ENCODE measurements around the gene APOA5. TPM values are rescaled to one million over a fixed set of nuclear protein-coding genes. Genes with fewer than 3 reads are reported as not detected.

APOA5 gene
- total and polyA plus RNA-seq, 2 of the 13 experiments (the other 11 are each of a cell fraction or from before 2014, with no cell fraction given): 44.0 to 49.1 TPM

DNA sequence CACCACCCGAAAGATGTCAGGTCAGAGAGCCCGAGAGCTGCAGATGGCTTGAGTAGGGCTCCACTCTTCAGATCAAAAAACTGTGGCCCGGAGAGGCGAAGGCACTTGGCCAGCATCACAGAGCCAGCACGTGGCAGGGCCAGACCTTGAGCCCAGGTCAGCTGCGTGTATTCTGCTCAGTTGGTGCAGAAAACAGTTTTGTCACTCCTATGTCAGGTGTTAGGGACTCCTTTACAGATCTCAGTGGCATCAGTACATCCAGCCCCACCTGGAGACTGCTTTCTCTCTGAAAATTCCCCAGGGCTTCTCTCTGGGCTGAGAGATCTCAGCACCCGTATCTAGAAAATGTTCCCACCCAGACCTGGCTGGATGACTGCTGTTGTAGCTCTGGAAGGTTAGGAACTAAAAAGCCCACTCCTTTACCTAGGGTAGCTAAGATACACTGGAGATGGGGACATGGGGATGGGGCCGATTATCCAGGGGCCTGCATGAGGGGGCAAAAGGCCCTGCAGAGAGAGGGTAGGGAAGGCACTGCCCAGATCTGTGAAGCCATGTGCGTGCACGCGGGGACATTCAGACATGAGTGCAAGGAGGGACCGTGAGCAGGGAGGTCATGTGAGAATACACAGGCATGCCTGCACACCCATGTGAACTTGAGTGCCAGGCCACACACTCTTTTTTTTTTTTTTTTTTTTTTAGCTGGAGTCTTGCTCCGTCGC lies 42.3 kb upstream of the APOA5 start (continued):
- TF ChIP-seq ZBTB49 (CRISPR knock-in tag; IDR thresholded peaks at IDR 0.05; ENCODE audit: borderline replicate concordance): no peak
- TF ChIP-seq JARID2 (CRISPR knock-in tag; IDR thresholded peaks at IDR 0.05; ENCODE audit: insufficient replicate concordance): no peak
- TF ChIP-seq RCOR2 (CRISPR knock-in tag; IDR thresholded peaks at IDR 0.05): peak; percentile 54; the same call in 1 of the 2 replicates
- TF ChIP-seq ZMYM2 (CRISPR knock-in tag; IDR thresholded peaks at IDR 0.05): peak; percentile 52; the same call in 1 of the 2 replicates
- TF ChIP-seq, protein P1, sequence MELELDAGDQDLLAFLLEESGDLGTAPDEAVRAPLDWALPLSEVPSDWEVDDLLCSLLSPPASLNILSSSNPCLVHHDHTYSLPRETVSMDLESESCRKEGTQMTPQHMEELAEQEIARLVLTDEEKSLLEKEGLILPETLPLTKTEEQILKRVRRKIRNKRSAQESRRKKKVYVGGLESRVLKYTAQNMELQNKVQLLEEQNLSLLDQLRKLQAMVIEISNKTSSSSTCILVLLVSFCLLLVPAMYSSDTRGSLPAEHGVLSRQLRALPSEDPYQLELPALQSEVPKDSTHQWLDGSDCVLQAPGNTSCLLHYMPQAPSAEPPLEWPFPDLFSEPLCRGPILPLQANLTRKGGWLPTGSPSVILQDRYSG (CRISPR knock-in tag; IDR thresholded peaks at IDR 0.05): no peak
- TF ChIP-seq ZBTB8A (CRISPR knock-in tag; IDR thresholded peaks at IDR 0.05; ENCODE audit: borderline replicate concordance, low read depth): no peak
- no peak for TF ChIP-seq HES4 (CRISPR knock-in tag; IDR thresholded peaks at IDR 0.05; ENCODE audit: borderline replicate concordance)
- no peak for TF ChIP-seq SNAPC4 (CRISPR knock-in tag; IDR thresholded peaks at IDR 0.05)
- TF ChIP-seq TMF1 (CRISPR knock-in tag; IDR thresholded peaks at IDR 0.05; ENCODE audit: low read depth): 0 out of 2 replicates have a peak, but pooled peaks have one; percentile 50
- 0 out of 2 replicates have a peak, but pooled peaks have one; percentile 26 for TF ChIP-seq MTA1 (CRISPR knock-in tag; IDR thresholded peaks at IDR 0.05; ENCODE audit: borderline replicate concordance)
- TF ChIP-seq ZIK1 (CRISPR knock-in tag; IDR thresholded peaks at IDR 0.05; ENCODE audit: borderline replicate concordance, low read depth): 0 out of 2 replicates have a peak, but pooled peaks have one; percentile 30
- TF ChIP-seq SMARCC2 (IDR thresholded peaks at IDR 0.05): no peak
- no peak for TF ChIP-seq ZNF10 (CRISPR knock-in tag; IDR thresholded peaks at IDR 0.05; ENCODE audit: borderline replicate concordance, low read depth)
- no peak for TF ChIP-seq RFX5 (IDR thresholded peaks at IDR 0.05; ENCODE audit: low read depth, low read length)
- TF ChIP-seq ZNF746 (CRISPR knock-in tag; IDR thresholded peaks at IDR 0.05): peak; percentile 48; the same call in 1 of the 2 replicates
- no peak for TF ChIP-seq ZFP62 (CRISPR knock-in tag; IDR thresholded peaks at IDR 0.05)
- TF ChIP-seq, protein P2, sequence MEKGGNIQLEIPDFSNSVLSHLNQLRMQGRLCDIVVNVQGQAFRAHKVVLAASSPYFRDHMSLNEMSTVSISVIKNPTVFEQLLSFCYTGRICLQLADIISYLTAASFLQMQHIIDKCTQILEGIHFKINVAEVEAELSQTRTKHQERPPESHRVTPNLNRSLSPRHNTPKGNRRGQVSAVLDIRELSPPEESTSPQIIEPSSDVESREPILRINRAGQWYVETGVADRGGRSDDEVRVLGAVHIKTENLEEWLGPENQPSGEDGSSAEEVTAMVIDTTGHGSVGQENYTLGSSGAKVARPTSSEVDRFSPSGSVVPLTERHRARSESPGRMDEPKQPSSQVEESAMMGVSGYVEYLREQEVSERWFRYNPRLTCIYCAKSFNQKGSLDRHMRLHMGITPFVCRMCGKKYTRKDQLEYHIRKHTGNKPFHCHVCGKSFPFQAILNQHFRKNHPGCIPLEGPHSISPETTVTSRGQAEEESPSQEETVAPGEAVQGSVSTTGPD (CRISPR knock-in tag; IDR thresholded peaks at IDR 0.05): no peak

Measured in HepG2 (cell line).